DMS153 (cell line): Measurements from ENCODE around the gene GNA12.

Source experiments
- DNase-seq: peaks from one replicate; lab custom pipeline; 2025; lab: John Stamatoyannopoulos, UW

Gene GNA12, protein sequence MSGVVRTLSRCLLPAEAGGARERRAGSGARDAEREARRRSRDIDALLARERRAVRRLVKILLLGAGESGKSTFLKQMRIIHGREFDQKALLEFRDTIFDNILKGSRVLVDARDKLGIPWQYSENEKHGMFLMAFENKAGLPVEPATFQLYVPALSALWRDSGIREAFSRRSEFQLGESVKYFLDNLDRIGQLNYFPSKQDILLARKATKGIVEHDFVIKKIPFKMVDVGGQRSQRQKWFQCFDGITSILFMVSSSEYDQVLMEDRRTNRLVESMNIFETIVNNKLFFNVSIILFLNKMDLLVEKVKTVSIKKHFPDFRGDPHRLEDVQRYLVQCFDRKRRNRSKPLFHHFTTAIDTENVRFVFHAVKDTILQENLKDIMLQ

GRCh38 chr7:2844153-2845033, at the start of gene GNA12:
Gene GNA12 (minus strand): TSS chr7:2844308. CDS start chr7:2844161, 147 bp downstream.
- DNase-seq, result peak; percentile 100

GRCh38 chr7:2893411-2893861, 49.3 kb upstream of the GNA12 start:
- DNase-seq, result no peak

GRCh38 chr7:2892549-2892948, 48.4 kb upstream of the GNA12 start:
- no peak for DNase-seq

DNA sequence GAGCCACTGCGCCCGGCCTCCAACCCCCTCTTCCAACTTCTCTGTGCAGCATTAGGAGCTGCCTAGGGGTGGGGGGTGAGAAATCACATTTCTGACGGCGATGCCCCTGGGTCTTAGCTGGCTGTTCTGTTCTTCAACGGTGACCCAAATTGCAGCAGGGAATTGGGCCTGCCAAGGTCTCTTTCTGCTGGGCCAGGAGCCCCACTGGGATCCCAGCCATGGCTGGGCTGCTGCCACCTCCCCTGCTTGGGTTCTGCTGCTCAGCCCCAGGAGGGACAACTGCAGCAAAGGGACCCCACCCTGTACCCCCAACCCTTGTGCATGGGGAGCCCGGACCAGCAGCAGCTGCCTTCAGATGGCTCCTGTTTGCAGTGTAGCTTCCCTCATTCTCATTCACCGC, 43.7 kb upstream of the GNA12 start:
- no peak for DNase-seq

GRCh38 chr7:2886900-2887299, 42.8 kb upstream of the GNA12 start:
- DNase-seq, result peak; percentile 76

DNA sequence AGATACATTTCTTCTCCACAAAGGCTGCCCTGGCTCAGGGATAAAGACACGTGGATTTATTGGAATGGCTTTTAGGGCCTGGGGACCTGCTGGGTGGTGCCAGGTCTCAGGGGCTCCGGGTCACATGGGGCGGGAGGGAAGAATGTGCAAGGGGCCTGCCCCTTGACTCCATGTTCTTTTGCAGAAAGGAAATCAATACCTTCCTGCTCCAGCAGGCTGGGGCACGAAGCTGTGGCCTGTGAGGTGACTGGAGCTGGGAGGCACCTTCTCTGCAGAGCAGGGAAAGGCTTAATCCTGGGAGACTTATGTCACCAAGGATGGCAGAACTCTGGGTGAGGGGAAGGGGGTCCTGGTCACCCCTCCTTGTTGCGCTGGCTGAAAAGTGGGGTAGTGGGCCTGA, 42.3 kb upstream of the GNA12 start:
- no peak for DNase-seq

DNA sequence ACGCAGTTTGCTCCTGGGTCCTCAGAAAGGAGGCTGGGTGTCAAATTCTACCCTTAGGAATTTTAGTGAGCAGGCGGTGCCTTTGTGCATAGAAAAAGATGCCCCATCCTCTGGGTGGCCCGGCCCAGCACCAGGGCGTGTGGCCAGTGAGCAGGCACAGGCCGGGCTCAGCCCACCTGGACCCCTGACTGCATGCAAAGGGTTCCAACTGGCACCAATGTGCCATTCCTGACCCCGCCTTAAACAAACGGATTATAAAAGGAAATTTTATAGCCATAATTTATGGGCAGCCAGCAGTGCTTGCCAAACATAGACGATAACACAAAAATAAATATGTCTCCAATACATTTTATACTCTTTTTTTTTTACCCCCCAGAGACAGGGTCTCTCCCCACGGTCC, 40.1 kb upstream of the GNA12 start:
- no peak for DNase-seq

- DNase-seq, result no peak
Measured at GRCh38 chr7:2883101-2883500, 39.0 kb upstream of the GNA12 start.

GRCh38 chr7:2882111-2882510, 38.0 kb upstream of the GNA12 start:
- no peak for DNase-seq

- no peak for DNase-seq
Measured at GRCh38 chr7:2880874-2881533, 36.9 kb upstream of the GNA12 start.

DNA sequence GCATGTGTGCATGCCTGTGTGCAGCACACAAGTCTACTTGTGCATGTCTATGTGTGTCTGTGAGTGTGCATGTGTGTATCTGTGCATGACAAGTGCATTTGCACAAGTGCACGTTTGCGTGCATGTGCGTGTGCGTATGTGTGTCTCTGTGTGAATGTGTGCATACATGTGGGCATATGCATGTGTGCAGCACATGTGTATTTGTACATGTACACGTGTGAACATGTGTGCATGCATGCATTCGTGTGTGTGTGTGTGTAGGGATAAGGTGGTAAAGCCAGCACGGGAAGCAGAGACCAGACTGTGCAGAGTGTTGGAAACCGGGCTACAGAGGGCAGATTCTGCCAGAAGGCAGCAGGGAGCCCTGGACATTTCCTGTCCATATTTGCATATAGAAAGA, 35.9 kb upstream of the GNA12 start:
- no peak for DNase-seq

DNA sequence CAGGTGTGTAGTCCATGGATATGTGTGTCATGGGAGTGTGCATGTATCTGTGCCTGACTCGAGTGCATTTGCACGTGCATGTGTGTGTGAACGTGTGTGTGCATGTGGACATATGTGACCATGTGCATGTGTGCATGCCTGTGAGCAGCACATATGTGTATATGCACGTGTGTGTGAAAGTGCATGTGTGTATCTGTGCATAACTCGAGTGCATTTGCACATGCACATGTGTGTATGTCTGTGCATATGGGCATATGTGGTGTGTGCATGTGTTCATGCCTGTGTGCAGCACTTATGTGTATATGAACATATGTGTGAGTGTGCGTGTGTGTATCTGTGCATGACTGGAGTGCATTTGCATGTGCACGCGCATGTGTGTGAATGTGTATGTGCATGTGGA, 35.2 kb upstream of the GNA12 start:
- no peak for DNase-seq

DNA sequence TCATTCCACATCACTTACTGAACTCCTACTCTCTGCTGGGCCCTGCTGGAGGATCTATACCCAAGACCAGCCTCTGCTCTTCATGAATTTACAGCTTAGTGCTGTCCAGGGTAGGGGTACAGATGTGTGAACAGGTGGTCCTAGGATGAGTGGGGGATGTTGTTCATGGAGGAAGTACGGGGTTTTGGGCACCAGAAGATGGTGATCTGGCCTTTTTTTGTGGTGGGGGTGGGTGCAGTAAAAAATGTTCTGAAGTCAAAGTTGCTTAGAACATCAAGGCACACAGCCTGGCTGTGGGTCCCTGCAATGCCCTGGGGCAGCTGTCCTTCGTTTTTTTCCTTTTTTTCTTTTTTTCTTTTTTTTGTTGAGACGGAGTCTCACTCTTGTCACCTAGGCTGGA, 34.2 kb upstream of the GNA12 start:
- DNase-seq, result no peak

GRCh38 chr7:2876031-2876731, 32.1 kb upstream of the GNA12 start:
- DNase-seq, result no peak

GRCh38 chr7:2873686-2874551, 29.8 kb upstream of the GNA12 start:
- DNase-seq, result peak; percentile 28

GRCh38 chr7:2873146-2873545, 29.0 kb upstream of the GNA12 start:
- no peak for DNase-seq

- no peak for DNase-seq
Measured at GRCh38 chr7:2872296-2872874, 28.3 kb upstream of the GNA12 start.

DNA sequence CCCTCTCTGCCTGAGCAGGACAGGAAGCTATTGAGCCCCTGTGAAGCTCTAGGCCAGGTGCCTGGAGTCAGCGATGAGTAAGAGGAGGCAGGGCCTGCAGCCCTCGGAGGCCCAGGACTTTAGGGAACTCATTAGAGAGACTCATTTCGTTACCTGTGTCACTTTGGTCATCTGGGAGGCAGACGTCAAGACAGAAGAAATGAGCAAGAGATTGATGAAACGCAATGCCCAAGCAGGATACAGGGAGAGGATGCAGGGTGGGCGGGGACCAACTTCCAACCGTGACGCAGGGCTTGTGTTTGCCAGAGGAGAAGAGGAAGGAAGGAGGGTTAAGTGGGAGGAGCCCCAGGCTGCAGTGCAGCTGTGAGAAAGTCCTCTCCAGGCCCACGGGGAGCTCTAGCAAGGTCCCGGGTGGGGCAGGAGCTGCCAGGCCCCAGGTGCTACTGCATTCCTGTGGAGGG, 26.4 kb upstream of the GNA12 start:
- peak; percentile 70 for DNase-seq

DNA sequence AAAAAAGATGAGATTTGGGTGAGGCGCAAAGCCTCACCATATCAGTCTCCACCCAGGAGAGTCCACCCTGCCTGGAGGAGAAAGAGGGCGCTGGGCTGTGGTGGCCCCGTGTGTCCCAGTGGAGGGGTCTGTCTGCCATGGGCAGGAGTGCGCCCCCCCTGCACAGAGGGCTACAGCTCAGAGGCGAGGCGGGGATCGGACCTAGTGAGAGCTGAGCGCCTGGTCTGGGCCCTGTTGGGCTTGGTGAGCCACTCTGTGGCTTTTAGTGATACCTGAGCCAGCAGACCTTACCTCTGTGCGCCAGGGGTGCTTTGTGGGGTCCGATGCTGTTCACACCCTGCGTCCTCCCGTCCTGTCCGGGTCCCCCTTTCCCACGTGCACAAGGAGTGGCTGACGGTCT, 25.9 kb upstream of the GNA12 start:
- DNase-seq, result no peak

- no peak for DNase-seq
Measured at GRCh38 chr7:2866601-2867000, 22.5 kb upstream of the GNA12 start.
